A673 (cell line): Measurements from ENCODE around the gene TBCA. TPM values are rescaled to one million over a fixed set of nuclear protein-coding genes. Genes with fewer than 3 reads are reported as not detected.

Source experiments
- BruUV-seq: library from RNA; stranded (reverse); fragments of 400-500 nt; replicated peaks from 2 replicates; lab custom pipeline; 2021; lab: Mats Ljungman, UMichigan
- CTCF ChIA-PET: fragments of 300-600 bp; sonication (Branson Sonifier 250); formaldehyde crosslinking; loops from one replicate; lab custom pipeline; 2022; ENCODE audit warnings: antibody characterized with exemption; lab: Charles Lee
- POLR2A ChIA-PET: fragments of 300-600 bp; sonication (Branson Sonifier 250); formaldehyde crosslinking; loops from one replicate; lab custom pipeline; 2022; ENCODE audit warnings: antibody characterized with exemption; ENCODE audit not compliant: low non-redundant PET; lab: Charles Lee
- DNase-seq: peaks from one replicate; pipeline ENCODE4 v3.0.0-alpha.2; 2015; ENCODE audit warnings: low spot score
- H3K27ac ChIP-seq: fragments of 200-600 bp; sonication (generic); 2 replicates; pipeline ENCODE4 v1.5.1; 2016; ENCODE audit warnings: mixed run types, low read depth, mild to moderate bottlenecking, mixed read lengths, antibody characterized with exemption, low read length; ENCODE audit not compliant: poor library complexity, severe bottlenecking
- H3K27me3 ChIP-seq: fragments of 200-600 bp; sonication (generic); replicated peaks from 2 replicates; pipeline ENCODE4 v1.6.1; 2017; ENCODE audit warnings: mixed run types, low read depth, mild to moderate bottlenecking, mixed read lengths, antibody characterized with exemption, low read length; ENCODE audit not compliant: insufficient read depth, poor library complexity
- H3K36me3 ChIP-seq: fragments of 200-600 bp; sonication (generic); 2 replicates; pipeline ENCODE4 v1.6.1; 2016; ENCODE audit warnings: mixed run types, mild to moderate bottlenecking, mixed read lengths, antibody characterized with exemption, low read length; ENCODE audit not compliant: insufficient read depth, poor library complexity, severe bottlenecking
- H3K4me1 ChIP-seq: fragments of 200-600 bp; sonication (generic); 2 replicates; pipeline ENCODE4 v1.6.1; 2017; ENCODE audit warnings: mixed run types, mild to moderate bottlenecking, mixed read lengths, antibody characterized with exemption, low read length; ENCODE audit not compliant: insufficient read depth, poor library complexity, severe bottlenecking
- H3K4me3 ChIP-seq: fragments of 200-600 bp; sonication (generic); 2 replicates; pipeline ENCODE4 v1.5.1; 2016; ENCODE audit warnings: low read depth, mixed run types, mild to moderate bottlenecking, mixed read lengths, low read length; ENCODE audit not compliant: poor library complexity, severe bottlenecking
- H3K9me3 ChIP-seq: fragments of 200-600 bp; sonication (generic); 2 replicates; pipeline ENCODE4 v1.6.1; 2016; ENCODE audit warnings: mixed run types, low read depth, mild to moderate bottlenecking, mixed read lengths, antibody characterized with exemption, low read length; ENCODE audit not compliant: poor library complexity, severe bottlenecking
- CTCF ChIP-seq: fragments of 300-800, 200-600 bp; sonication (generic); conservative IDR thresholded peaks from 2 replicates; pipeline ENCODE4 v1.5.1; 2017; ENCODE audit warnings: low read depth, mild to moderate bottlenecking, antibody characterized with exemption, low read length, moderate library complexity, mixed read lengths
- EZH2 ChIP-seq: fragments of 200-600 bp; sonication (generic); IDR thresholded peaks from 2 replicates; pipeline ENCODE4 v1.6.1; 2017; ENCODE audit warnings: borderline replicate concordance, low read depth, mild to moderate bottlenecking, mixed read lengths, antibody characterized with exemption, low read length; ENCODE audit not compliant: poor library complexity, severe bottlenecking
- intact Hi-C: fragments of 100-400 bp; cut with micrococcal nuclease; formaldehyde crosslinking; loops from one replicate; pipeline ENCODE4 v1.10.0; 2022; ENCODE audit not compliant: unreplicated experiment
- total RNA-seq: library from RNA; stranded (reverse); gene quantifications from 2 replicates; pipeline ENCODE4 v1.2.3, GENCODE V29; 2021

The TBCA gene
- total RNA-seq, 1 experiment from 2014 or later = 297 TPM

GRCh38 chr5:77774981-77775789, 954 bp downstream of the TBCA start:
- Histone ChIP-seq H3K9me3 (no peaks in the 10 kb centered on the region), H3K36me3 (peaks cover 35% of the 10 kb centered on the region), H3K4me1 (peaks cover 16% of the 10 kb centered on the region), H3K4me3 (peak overlapping the region; percentile 87), H3K27ac (peak overlapping the region; percentile 96), H3K27me3 (no peaks in the 10 kb centered on the region)
- intact Hi-C loops = no loop called here
- TF ChIP-seq EZH2 = no peak
- no peak for TF ChIP-seq CTCF
- no TSS peak for BruUV-seq
- ChIA-PET CTCF (no interaction called here), POLR2A (no interaction called here)
- DNase-seq = no peak

- Histone ChIP-seq H3K9me3 (no peaks in the 10 kb centered on the region), H3K4me1 (peaks cover 16% of the 10 kb centered on the region), H3K4me3 (peak overlapping the region; percentile 87), H3K27me3 (no peaks in the 10 kb centered on the region), H3K36me3 (peaks cover 45% of the 10 kb centered on the region), H3K27ac (no peak overlapping the region)
- TF ChIP-seq CTCF (no peak), EZH2 (no peak)
- BruUV-seq = no TSS peak
- no peak for DNase-seq
- POLR2A ChIA-PET = no interaction called here
- CTCF ChIA-PET = no interaction called here
- intact Hi-C loops = no loop called here
Observed at GRCh38 chr5:77773734-77774280, 2.3 kb downstream of the TBCA start.

- intact Hi-C loops = no loop called here
- H3K9me3 ChIP-seq = no peaks in the 10 kb centered on the region
- no peak overlapping the region for H3K27ac ChIP-seq
- no peak for DNase-seq
- H3K4me1 ChIP-seq = peaks cover 16% of the 10 kb centered on the region
- CTCF ChIA-PET = no interaction called here
- POLR2A ChIA-PET = interaction anchor here (0.6 kb wide), 1 partner anchor 311 kb away, joined by 3 read pairs; no protein-coding TSS in a partner anchor
- no peaks in the 10 kb centered on the region for H3K27me3 ChIP-seq
- no peak overlapping the region for H3K4me3 ChIP-seq
- TF ChIP-seq CTCF (no peak), EZH2 (no peak)
- no TSS peak for BruUV-seq
- peaks cover 55% of the 10 kb centered on the region for H3K36me3 ChIP-seq
Observed at GRCh38 chr5:77772729-77773128, 3.4 kb downstream of the TBCA start.
